SHP77 (cell line): ENCODE data around the gene RPP21.
A peak's percentile ranks its signal among the peaks of the same experiment; 100 is the strongest.
"Not testable (repeated sequence)": the region's sequence is repeated elsewhere in the genome, so short reads cannot be mapped to it uniquely, and the experiment has no call there.

Experiments used
- DNase-seq, 2 experiments: peaks; one replicate each; lab custom pipeline; 2025; lab: John Stamatoyannopoulos, UW

Gene RPP21

GRCh38 chr6:30329331-30329730 is 15.6 kb upstream of the RPP21 start:
- no peak for DNase-seq

DNA sequence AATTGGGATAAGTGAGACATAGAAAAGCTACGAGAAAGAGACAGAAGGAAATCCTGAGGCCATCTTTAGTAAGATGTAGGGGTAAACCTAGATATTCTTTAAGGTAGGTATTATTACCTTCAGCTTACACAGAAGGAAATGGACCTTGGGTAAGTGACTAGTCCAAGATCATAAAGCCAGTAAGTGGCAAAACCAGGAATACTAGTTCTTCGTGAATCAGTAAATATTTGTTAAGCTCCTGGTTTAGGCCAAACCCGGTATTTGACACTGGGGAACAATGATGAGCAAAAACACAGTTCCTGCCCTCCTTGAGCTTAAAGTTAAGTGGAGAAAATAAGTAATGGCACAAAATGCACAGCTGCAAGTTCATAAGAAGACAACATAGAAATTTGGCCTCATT is 13.0 kb upstream of the RPP21 start:
- DNase-seq: no peak

DNA sequence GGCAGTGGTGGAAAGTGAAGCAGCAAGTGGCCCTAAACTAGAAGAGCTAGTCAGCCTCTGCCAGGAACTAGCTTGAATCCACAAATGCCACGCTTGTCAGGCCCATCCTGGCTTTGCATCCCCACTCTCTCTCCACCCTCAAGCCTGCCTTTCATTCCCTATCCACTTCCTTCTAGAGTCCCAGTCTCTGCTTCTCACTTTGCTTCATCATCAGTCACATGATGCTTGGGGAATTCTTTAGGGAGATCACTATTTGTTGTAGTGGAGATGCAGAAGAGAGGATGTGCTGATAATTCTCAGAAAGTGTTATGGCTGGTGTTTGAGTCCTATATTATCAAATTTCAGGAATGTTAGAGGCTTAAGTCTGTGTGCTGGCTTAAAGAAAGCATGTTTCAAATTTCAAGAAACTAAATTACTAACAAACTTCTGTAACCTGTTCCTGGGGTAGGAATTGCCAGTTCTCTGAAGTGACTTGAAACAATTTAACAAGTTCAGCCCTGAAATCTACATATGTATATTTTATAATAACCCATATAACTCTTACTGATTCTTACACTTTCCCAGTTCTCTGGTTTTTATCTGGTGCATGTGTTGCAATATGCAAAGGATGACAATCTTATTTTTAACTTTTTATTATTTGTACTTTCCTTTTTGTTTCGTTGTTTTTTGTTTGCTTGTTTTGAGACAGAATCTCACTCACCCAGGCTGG is 10.7 kb upstream of the RPP21 start:
- no peak for DNase-seq

- DNase-seq: no peak
These were observed 4.3 kb upstream of the RPP21 start for GRCh38 chr6:30340589-30341054.

GRCh38 chr6:30341218-30341617 is 3.7 kb upstream of the RPP21 start:
- no peak for DNase-seq

DNA sequence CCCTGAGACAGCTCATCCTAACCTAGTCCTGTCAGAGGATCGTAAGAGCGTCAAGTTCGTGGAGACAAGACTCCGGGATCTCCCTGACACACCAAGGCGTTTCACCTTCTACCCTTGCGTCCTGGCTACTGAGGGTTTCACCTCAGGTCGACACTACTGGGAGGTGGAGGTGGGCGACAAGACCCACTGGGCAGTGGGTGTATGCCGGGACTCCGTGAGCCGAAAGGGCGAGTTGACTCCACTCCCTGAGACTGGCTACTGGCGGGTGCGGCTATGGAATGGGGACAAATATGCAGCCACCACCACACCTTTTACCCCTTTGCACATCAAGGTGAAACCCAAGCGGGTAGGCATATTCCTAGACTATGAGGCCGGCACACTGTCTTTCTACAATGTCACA is 3.2 kb upstream of the RPP21 start:
- no peak for DNase-seq

DNA sequence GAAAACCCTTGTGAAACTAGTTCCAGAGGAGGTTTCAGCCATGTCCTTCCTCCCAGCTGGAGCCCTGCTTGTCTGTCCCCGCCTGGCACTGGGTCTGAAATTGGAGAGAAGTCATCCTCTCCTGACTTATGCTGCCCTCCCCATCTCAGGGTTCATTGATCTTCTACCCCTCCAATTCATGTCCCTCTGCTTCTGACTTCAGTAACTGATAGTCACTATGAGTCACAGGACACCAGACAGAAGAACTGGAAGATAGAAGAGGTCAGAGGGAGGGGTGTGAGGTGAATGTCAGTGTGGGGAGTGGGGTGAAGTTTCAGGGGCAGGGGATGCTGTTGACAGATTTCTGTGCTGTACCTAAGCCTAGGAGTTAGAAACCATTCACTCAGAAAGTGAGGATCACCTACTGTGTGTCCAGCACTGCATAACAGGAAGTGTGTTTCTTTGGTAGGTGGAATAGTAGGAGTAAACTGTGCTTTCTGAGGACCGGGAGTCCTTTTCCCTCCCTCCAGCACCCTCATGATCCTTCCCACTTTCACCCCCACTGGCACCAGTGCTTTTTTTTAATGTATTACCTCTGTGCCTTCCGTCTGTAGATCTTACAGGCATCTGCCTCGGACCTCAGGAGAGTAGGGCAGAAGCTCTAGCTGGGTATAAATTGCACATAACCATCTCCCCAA is 627 bp upstream of the RPP21 start:
- no peak for DNase-seq

- DNase-seq: no peak
These were observed 896 bp downstream of the RPP21 start for GRCh38 chr6:30345852-30346251.

- DNase-seq: no peak
These were observed 4.0 kb downstream of the RPP21 start for GRCh38 chr6:30348957-30349356.

GRCh38 chr6:30349421-30350177 is 4.6 kb downstream of the RPP21 start:
- no peak for DNase-seq

GRCh38 chr6:30350524-30350923 is 5.6 kb downstream of the RPP21 start:
- DNase-seq: no peak

GRCh38 chr6:30352550-30352949 is 7.6 kb downstream of the RPP21 start:
- DNase-seq: no peak

DNA sequence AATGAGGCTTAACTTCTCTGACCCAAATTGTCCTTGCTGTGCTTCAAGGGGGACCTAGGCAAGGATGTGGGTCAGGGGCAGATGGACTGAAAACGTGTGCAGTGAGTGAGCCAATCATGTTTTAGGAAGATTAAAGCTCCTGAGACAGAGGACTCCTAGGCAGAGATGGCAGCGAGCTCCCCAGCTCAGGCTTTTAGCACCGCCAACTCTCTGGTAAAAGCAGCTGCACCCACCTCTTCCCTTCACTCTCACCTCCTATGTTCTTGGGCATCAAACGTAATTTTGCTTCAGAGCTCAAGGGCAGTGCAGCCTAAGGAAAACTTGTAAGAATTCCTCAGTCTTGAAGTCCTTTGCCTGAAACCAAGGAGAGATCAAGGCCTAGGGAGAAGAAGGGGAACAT is 10.3 kb downstream of the RPP21 start:
- no peak for DNase-seq

GRCh38 chr6:30356536-30356935 is 11.6 kb downstream of the RPP21 start:
- DNase-seq: no peak

DNA sequence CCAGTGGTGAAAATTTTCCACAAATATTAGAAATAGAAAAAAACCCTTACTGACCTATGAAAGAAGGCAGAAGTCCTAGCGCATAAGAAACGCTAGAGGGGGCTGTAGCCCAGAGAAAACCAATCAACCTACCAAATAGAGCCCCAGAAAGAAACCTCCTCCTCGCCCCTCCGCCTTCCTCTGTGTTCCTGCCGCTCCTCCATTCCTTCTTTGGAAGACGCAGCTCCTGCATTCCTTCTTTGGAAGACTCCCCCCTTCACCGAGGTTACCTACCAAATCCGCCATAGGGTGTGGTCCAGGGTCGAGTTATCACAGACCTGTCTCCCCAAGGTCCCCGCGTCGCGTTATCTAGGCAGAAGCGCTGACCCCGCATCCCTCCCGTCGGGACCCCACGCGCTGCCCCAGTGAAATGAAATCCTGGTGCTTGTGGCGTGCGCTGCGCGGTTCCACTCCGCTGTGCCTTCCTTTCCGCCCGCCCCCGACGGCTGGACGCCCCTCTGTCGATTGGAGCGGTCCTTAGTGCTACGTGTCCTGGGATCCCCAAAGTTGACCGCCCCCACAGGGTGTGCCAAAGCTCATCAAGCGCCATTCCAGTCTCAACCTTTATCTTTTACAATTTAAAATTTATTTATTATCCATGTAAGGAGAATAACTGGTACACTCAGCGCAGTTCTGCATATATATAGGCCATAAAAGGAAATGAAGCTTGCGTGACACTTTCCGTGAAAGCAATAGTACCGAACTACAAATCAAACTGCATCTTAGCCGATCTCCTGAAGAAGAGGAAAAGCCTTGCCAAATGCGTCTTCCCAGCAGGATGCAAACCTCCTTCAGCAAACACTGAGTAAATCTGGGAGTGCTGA is 13.0 kb downstream of the RPP21 start:
- DNase-seq: peak; percentile 6 to 47

DNA sequence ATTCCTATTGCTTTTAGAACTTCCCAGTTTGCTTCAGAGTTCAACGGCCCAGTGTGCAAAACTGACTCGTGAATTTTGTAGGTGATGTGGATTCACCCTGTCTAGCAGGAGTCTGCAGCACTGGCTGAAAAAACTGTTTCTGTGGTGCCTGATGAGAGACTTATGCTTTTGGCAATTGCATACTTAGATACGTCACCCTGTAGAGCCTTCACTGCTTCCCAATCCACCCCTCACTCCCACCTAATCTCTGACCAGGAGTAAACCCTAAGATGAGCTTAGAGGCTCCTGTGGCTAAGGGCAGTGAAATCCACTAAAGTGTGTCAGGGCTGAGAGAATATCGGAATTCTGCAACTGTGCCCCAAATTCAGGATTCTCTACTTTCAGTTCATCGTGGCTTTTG is 14.3 kb downstream of the RPP21 start:
- DNase-seq: no peak

GRCh38 chr6:30360139-30360538 is 15.2 kb downstream of the RPP21 start:
- no peak for DNase-seq

- no peak for DNase-seq
These were observed 16.7 kb downstream of the RPP21 start for GRCh38 chr6:30361661-30362060.

DNA sequence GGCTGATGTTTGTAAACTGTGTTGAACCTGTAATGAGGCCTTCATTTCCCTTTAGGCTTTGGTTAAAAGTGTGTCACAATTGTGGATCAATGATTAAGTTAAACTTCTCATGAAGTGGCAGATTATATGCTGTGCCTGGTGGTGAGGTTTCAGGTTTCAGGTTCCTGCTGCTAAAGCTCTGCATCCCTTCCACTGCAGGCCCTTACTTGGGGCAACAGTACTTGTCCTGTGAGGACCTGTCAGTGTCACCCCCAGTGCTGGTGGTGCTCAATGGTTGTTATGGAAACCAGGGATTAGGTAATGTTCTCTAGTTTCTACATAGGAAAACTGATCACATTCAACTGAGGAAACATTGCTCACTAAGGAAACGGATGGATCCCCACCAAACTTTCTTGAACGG is 18.5 kb downstream of the RPP21 start:
- DNase-seq: no peak

DNA sequence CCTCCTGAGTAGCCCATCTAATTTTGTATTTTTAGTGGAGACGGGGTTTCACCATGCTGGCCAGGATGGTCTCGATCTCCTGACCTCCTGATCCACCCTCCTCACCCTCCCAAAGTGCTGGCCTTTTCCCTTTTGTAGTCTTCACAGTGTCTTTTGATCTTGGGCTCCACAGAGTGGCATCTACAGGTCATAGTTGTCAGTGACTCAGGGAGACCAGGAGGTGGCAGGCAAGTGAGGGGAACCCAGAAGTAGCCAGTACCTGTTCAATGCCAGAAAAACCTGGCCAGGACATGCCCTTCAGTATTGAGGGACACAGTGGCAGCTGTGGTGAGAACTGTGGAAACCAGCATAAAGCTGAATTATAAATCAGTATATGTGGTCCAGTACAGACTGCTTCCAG is 19.6 kb downstream of the RPP21 start:
- no peak for DNase-seq

GRCh38 chr6:30369280-30369679 is 24.3 kb downstream of the RPP21 start:
- DNase-seq: not testable (repeated sequence)

GRCh38 chr6:30378290-30378937 is 33.5 kb downstream of the RPP21 start:
- no peak for DNase-seq
